ENCODE results near the gene ARHGEF3. TPM values are rescaled to one million over a fixed set of nuclear protein-coding genes. Genes with fewer than 3 reads are reported as not detected.

ARHGEF3 gene
- total RNA-seq, 5 donors from 2014 or later (not counting 1 experiment from before 2014, with no cell fraction given) = 93.4 to 132 (median 124) TPM

DNA sequence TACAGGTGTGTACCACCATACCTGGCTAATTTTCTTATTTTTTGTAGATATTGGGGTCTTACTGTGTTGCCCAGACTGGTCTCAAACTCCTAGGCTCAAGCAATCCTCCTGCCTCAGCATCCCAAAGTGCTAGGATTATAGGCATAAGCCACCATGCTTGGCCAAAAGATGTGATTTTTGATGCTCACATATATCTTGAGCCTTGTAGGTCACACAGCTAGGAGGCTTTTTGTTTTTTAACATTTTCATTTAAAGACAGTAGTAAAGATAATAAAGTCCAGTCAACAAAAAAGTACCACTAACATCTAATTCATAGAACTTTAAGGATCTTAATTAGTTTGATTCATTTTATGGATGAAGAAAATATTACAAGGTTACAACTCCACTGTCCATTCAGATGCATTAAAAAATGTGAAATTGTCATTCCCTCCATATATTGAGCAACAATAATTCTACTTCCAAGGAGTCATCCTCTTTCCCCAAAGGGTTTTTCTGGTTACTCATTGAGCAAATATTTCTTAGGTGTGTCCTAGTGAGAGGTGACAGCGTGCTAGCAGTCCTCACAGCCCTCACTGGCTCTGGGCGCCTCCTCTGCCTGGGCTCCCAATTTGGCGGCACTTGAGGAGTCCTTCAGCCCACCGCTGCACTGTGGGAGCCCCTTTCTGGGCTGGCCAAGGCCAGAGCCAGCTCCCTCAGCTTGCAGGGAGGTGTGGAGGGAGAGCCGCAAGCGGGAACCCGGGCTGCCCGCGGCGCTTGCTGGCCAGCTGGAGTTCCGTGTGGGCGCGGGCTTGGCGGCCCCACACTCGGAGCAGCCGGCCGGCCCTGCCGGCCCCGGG lies 110.4 kb downstream of the ARHGEF3 start:
- Histone ChIP-seq H3K27ac (ENCODE audit: low read length) (no peak overlapping the region), H3K4me3 (ENCODE audit: control insufficient read depth in 1 of 2, extremely low read depth in 1 of 2, low read length in 1 of 2) (no peak overlapping the region), H3K4me1 (ENCODE audit: control insufficient read depth in 1 of 2, extremely low read depth in 1 of 2, insufficient read depth in 2 of 2, low read length in 2 of 2) (peaks cover 30 to 32% of the 10 kb centered on the region in 2 experiments), H3K36me3 (ENCODE audit: control insufficient read depth in 2 of 2, extremely low read depth in 1 of 2, insufficient read depth in 1 of 2, low read length in 1 of 2) (no peaks in the 10 kb centered on the region), H3K27me3 (replicated peaks in 1 of 2; ENCODE audit: control insufficient read depth in 2 of 2, extremely low read depth in 1 of 2, insufficient read depth in 2 of 2, low read length in 1 of 2) (no peaks in the 10 kb centered on the region), H3K9me3 (no peaks in the 10 kb centered on the region)
- no peak for DNase-seq
- H3K27ac Mint-ChIP-seq = no peak overlapping the region
- peaks cover 41 to 47% (median 44%) of the 10 kb centered on the region in 3 donors for H3K4me1 Mint-ChIP-seq
- WGBS (ENCODE audit: insufficient coverage) = 97% methylated on average over 17 of the region's 19 CpGs
- H3K4me3 Mint-ChIP-seq = no peak overlapping the region
- ATAC-seq (replicated peaks in 1 of 4) = no peak
- no peaks in the 10 kb centered on the region for H3K36me3 Mint-ChIP-seq
- CTCF ChIA-PET = interaction anchor here in 1 of 2 donors (4.3 kb wide), 1 partner anchor 13 kb away, joined by 15 read pairs; no protein-coding TSS in a partner anchor
- no peaks in the 10 kb centered on the region for H3K27me3 Mint-ChIP-seq
- no peaks in the 10 kb centered on the region for H3K9me3 Mint-ChIP-seq
- POLR2A ChIA-PET = interaction anchor here (0.6 to 0.8 kb wide), 4 partner anchors 10 to 296 kb away, joined by 3 to 7 read pairs (median 4); no protein-coding TSS in a partner anchor

DNA sequence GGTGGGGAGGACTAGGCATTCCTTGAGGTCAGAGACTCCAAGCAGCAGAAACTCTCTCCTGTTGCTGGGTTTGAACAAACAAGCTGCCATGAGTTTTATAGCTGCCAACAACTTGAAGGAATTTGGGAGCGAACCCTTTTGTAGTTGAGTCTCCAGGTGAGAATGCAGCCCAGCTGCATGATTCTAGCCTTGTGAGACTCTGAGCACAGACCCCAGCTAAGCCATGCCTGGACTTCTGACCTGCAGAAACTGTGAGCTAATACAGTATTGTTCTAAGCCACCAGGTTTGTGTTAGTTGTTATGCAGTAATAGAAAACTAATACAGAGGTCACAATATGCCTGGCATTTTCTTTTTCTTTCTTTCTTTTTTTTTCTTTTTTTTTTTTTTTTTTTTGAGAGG lies 112.4 kb downstream of the ARHGEF3 start:
- H3K27me3 Mint-ChIP-seq = no peaks in the 10 kb centered on the region
- Histone ChIP-seq H3K27me3 (replicated peaks in 1 of 2; ENCODE audit: control insufficient read depth in 2 of 2, extremely low read depth in 1 of 2, insufficient read depth in 2 of 2, low read length in 1 of 2) (no peaks in the 10 kb centered on the region), H3K9me3 (no peaks in the 10 kb centered on the region), H3K4me1 (ENCODE audit: control insufficient read depth in 1 of 2, extremely low read depth in 1 of 2, insufficient read depth in 2 of 2, low read length in 2 of 2) (peaks cover 14 to 24% of the 10 kb centered on the region in 2 experiments), H3K36me3 (ENCODE audit: control insufficient read depth in 2 of 2, extremely low read depth in 1 of 2, insufficient read depth in 1 of 2, low read length in 1 of 2) (no peaks in the 10 kb centered on the region), H3K4me3 (ENCODE audit: control insufficient read depth in 1 of 2, extremely low read depth in 1 of 2, low read length in 1 of 2) (no peak overlapping the region), H3K27ac (ENCODE audit: low read length) (no peak overlapping the region)
- WGBS (ENCODE audit: insufficient coverage) = 100% methylated on average over 1 of the region's 1 CpG
- H3K36me3 Mint-ChIP-seq = no peaks in the 10 kb centered on the region
- H3K9me3 Mint-ChIP-seq = no peaks in the 10 kb centered on the region
- H3K27ac Mint-ChIP-seq = no peak overlapping the region
- peaks cover 21 to 27% (median 25%) of the 10 kb centered on the region in 3 donors for H3K4me1 Mint-ChIP-seq
- ChIA-PET CTCF (no interaction called here), POLR2A (no interaction called here)
- ATAC-seq (replicated peaks in 1 of 4) (no peak), DNase-seq (no peak)
- no peak overlapping the region for H3K4me3 Mint-ChIP-seq

DNA sequence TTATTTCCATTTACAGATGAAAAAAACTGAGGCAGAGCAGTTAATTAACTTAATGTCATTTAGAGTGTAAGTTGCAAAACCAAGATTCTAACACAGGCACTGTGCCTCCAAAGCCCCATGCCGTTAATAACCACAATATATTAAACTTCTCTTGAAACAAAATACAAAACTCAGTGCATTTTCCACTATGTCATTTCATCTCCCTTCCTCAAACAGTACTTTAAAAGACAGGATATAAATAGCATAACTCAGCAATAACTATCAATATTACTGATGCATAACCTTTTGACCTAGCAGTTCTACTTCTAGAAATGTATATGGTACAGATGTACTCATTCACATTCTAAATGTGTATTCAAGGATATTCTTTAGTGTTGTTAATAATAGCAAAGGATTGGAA lies 113.6 kb downstream of the ARHGEF3 start:
- WGBS (ENCODE audit: insufficient coverage) = 33% methylated on average over 1 of the region's 1 CpG
- H3K4me1 Mint-ChIP-seq = peaks cover 14 to 23% (median 14%) of the 10 kb centered on the region in 3 donors
- ATAC-seq (replicated peaks in 1 of 4) (no peak), DNase-seq (no peak)
- no peaks in the 10 kb centered on the region for H3K9me3 Mint-ChIP-seq
- Histone ChIP-seq H3K36me3 (ENCODE audit: control insufficient read depth in 2 of 2, extremely low read depth in 1 of 2, insufficient read depth in 1 of 2, low read length in 1 of 2) (no peaks in the 10 kb centered on the region), H3K27me3 (replicated peaks in 1 of 2; ENCODE audit: control insufficient read depth in 2 of 2, extremely low read depth in 1 of 2, insufficient read depth in 2 of 2, low read length in 1 of 2) (no peaks in the 10 kb centered on the region), H3K27ac (ENCODE audit: low read length) (no peak overlapping the region), H3K9me3 (no peaks in the 10 kb centered on the region), H3K4me3 (ENCODE audit: control insufficient read depth in 1 of 2, extremely low read depth in 1 of 2, low read length in 1 of 2) (no peak overlapping the region), H3K4me1 (ENCODE audit: control insufficient read depth in 1 of 2, extremely low read depth in 1 of 2, insufficient read depth in 2 of 2, low read length in 2 of 2) (peaks cover 4 to 22% of the 10 kb centered on the region in 2 experiments)
- no peak overlapping the region for H3K4me3 Mint-ChIP-seq
- no peak overlapping the region for H3K27ac Mint-ChIP-seq
- POLR2A ChIA-PET = no interaction called here
- H3K27me3 Mint-ChIP-seq = no peaks in the 10 kb centered on the region
- H3K36me3 Mint-ChIP-seq = no peaks in the 10 kb centered on the region
- CTCF ChIA-PET = interaction anchor here (0.6 to 0.8 kb wide), 6 partner anchors 9 to 301 kb away, joined by 3 to 11 read pairs (median 4); no protein-coding TSS in a partner anchor

DNA sequence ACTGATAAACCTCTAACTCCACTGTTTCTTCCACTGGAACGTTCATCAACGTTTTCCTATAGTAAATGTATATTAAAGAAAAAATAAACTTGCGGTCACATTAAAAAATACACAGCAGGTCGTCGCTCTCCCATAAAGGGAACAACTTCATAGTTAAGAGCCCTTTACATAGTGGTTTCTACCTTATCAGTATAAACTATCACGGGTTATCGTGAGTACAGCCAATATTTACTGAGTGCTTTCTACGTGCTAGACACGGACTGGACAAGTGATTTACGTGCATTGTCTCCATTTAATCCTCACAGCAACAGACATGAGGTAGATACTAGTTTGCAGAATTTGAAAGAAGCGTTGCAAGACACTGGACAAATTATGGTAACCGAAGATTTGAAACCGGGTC lies 117.7 kb downstream of the ARHGEF3 start:
- Mint-ChIP-seq H3K4me1 (peaks cover 33 to 44% (median 34%) of the 10 kb centered on the region in 3 donors), H3K27ac (peak overlapping the region; percentile 83 to 89), H3K36me3 (peaks cover 12% of the 10 kb centered on the region), H3K27me3 (no peaks in the 10 kb centered on the region), H3K9me3 (no peaks in the 10 kb centered on the region), H3K4me3 (peak overlapping the region; percentile 47 to 94 (median 76))
- Histone ChIP-seq H3K4me1 (ENCODE audit: control insufficient read depth in 1 of 2, extremely low read depth in 1 of 2, insufficient read depth in 2 of 2, low read length in 2 of 2) (peaks cover 6 to 7% of the 10 kb centered on the region in 2 experiments), H3K27me3 (replicated peaks in 1 of 2; ENCODE audit: control insufficient read depth in 2 of 2, extremely low read depth in 1 of 2, insufficient read depth in 2 of 2, low read length in 1 of 2) (no peaks in the 10 kb centered on the region), H3K9me3 (no peaks in the 10 kb centered on the region), H3K4me3 (ENCODE audit: control insufficient read depth in 1 of 2, extremely low read depth in 1 of 2, low read length in 1 of 2) (no peak overlapping the region), H3K27ac (ENCODE audit: low read length) (no peak overlapping the region), H3K36me3 (ENCODE audit: control insufficient read depth in 2 of 2, extremely low read depth in 1 of 2, insufficient read depth in 1 of 2, low read length in 1 of 2) (peaks cover 0 to 9% of the 10 kb centered on the region in 2 donors)
- POLR2A ChIA-PET = no interaction called here
- DNase-seq = no peak
- WGBS (ENCODE audit: insufficient coverage) = 94% methylated on average over 3 of the region's 13 CpGs
- CTCF ChIA-PET = no interaction called here
- ATAC-seq (replicated peaks in 1 of 4) = no peak

DNA sequence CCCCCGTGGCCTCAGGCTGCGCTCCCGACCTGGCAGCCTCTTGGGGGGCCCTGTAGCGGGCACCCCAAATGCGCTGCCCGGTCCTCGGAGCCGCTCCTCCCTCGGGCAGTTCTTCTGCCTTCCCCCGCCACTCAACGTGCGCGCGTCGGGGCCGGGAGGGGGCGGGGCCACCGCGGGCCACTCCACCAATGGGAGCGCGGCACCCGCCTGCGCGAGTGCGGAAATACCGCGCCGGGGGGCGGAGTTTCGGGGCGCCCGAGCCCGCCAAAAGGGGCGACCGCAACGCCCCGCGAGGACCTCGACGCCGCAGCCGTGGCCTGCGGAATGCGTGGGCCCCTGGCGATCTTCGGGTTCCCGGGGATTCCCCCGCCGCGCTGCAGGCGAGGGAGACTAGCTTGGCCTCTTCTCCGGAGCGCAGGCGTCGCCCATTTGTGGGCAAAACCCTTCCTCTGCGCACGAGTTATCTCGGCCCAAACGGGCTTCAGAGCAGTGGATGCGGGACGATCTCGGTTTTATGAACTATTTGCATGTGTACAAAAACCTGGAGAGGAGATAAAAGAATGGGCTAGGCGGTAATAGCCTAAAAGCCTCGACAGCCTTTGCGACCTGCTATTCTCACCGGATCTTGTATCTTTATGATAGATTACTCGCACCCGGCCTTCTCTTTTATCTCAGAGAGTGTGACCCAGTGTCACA lies 118.5 kb downstream of the ARHGEF3 start, which contains the start of gene TASOR:
Gene TASOR (minus strand): TSS at position 144 of the 696 bp plus-strand sequence. CDS start 259 bp downstream, outside the sequence.
- DNase-seq = peak; percentile 73 to 93 (median 82)
- H3K4me1 Mint-ChIP-seq = peaks cover 37 to 49% (median 41%) of the 10 kb centered on the region in 3 donors
- H3K4me3 Mint-ChIP-seq = peak within 1 kb of the TSS; percentile 94 to 95 (median 94)
- H3K36me3 Mint-ChIP-seq = peaks cover 17% of the 10 kb centered on the region
- POLR2A ChIA-PET = interaction anchor here (0.6 to 1.6 kb wide), 6 partner anchors 10 to 872 kb away, joined by 3 to 5 read pairs (median 4); partner anchors contain the start of gene PDE12 (in 1 of the 2)
- Histone ChIP-seq H3K4me3 (ENCODE audit: control insufficient read depth in 1 of 2, extremely low read depth in 1 of 2, low read length in 1 of 2) (peak within 1 kb of the TSS; percentile 85 to 98), H3K36me3 (ENCODE audit: control insufficient read depth in 2 of 2, extremely low read depth in 1 of 2, insufficient read depth in 1 of 2, low read length in 1 of 2) (peaks cover 0 to 9% of the 10 kb centered on the region in 2 donors), H3K27ac (ENCODE audit: low read length) (peak within 1 kb of the TSS; percentile 99), H3K4me1 (ENCODE audit: control insufficient read depth in 1 of 2, extremely low read depth in 1 of 2, insufficient read depth in 2 of 2, low read length in 2 of 2) (peaks cover 6 to 14% of the 10 kb centered on the region in 2 experiments), H3K27me3 (replicated peaks in 1 of 2; ENCODE audit: control insufficient read depth in 2 of 2, extremely low read depth in 1 of 2, insufficient read depth in 2 of 2, low read length in 1 of 2) (no peaks in the 10 kb centered on the region), H3K9me3 (no peaks in the 10 kb centered on the region)
- WGBS (ENCODE audit: insufficient coverage) = 9% methylated on average over 61 of the region's 68 CpGs
- no peaks in the 10 kb centered on the region for H3K9me3 Mint-ChIP-seq
- CTCF ChIA-PET = interaction anchor here in 1 of 2 donors (0.5 to 1.7 kb wide), 5 partner anchors 13 to 140 kb away, joined by 3 to 12 read pairs (median 5); partner anchors contain the start of gene ARHGEF3
- peak within 1 kb of the TSS; percentile 94 to 96 for H3K27ac Mint-ChIP-seq
- peak; percentile 86 to 92 (median 89) for ATAC-seq (replicated peaks in 1 of 4)
- no peaks in the 10 kb centered on the region for H3K27me3 Mint-ChIP-seq
